Measurements from ENCODE around the gene FRYL.
"Not testable (repeated sequence)": the region's sequence is repeated elsewhere in the genome, so short reads cannot be mapped to it uniquely, and the experiment has no call there.

Gene FRYL

DNA sequence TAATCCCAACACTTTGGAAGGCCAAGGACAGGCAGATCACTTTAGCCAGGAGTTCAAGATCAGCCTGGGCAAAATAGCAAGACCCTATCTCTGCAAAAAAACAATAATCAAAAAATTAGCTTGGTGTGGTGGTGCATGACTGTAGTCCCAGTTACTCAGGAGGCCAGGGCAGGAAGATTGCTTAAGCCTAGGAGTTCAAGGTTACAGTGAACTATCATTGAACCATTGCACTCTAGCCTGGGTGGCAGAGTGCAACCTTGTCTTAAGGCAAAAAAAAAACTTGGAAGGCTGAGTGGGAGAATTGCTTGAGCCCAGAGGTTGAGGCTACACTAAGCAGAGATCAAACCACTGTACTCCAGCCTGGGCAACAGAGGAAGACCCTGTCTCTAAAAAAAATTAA lies 5.2 kb upstream of the FRYL start:
- DNase-seq (ENCODE audit: low spot score) = no peak

DNA sequence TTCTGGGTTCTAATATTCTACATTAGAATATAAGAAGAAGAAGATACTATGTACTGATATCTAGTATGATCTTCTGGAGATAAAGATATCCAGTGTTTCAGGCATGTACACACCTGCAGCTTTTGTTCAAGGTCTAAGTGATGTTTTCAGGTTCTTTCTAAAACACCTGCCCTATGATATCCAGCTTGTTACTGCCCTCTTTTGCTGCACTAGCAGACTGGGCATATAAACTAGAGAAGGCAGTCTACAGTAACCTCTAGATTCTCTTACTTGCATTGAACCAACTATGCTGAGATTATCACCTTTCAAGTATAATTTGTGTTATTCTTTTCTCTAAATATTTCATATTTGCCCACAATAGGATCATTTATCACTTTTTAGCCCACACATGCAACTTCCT lies 1.9 kb upstream of the FRYL start:
- DNase-seq (ENCODE audit: low spot score) = no peak

- DNase-seq (ENCODE audit: low spot score) = peak; percentile 30
These were observed 761 bp upstream of the FRYL start for GRCh38 chr4:48780865-48781214.

GRCh38 chr4:48779095-48779997 lies 733 bp downstream of the FRYL start:
- DNase-seq (ENCODE audit: low spot score) = peak; percentile 71

DNA sequence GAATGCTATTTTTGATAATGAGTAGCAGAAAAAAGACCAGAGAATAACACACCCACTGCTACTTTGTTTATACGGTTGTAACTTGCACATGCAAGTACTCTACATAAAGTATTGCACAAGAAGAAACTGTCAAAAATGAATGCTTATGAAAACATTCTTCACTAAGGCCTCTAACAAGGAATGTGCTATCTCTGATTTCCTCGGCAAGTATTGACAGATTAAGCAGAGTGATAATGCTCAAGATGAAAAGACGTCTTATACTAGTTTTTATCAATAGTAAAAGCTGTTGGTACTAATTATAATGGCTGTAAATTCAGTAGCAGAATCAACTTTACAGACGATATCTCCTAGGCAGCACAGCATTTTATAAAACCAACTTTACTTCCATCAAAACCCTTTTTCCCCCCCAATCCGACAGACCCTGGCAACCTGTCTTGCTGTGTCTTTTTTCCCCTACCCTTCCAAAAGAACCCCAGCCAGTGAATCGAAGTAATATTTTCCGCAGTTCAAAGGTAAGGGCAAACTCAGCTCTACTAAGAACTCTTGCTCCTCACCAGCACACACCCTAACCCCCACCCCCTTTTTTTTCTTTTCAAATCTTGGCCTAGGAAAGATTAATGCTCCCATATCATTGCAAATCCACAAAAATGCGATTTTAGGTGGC lies 1.5 kb downstream of the FRYL start:
- peak; percentile 32 for DNase-seq (ENCODE audit: low spot score)

GRCh38 chr4:48777739-48778138 lies 2.3 kb downstream of the FRYL start:
- DNase-seq (ENCODE audit: low spot score) = no peak

DNA sequence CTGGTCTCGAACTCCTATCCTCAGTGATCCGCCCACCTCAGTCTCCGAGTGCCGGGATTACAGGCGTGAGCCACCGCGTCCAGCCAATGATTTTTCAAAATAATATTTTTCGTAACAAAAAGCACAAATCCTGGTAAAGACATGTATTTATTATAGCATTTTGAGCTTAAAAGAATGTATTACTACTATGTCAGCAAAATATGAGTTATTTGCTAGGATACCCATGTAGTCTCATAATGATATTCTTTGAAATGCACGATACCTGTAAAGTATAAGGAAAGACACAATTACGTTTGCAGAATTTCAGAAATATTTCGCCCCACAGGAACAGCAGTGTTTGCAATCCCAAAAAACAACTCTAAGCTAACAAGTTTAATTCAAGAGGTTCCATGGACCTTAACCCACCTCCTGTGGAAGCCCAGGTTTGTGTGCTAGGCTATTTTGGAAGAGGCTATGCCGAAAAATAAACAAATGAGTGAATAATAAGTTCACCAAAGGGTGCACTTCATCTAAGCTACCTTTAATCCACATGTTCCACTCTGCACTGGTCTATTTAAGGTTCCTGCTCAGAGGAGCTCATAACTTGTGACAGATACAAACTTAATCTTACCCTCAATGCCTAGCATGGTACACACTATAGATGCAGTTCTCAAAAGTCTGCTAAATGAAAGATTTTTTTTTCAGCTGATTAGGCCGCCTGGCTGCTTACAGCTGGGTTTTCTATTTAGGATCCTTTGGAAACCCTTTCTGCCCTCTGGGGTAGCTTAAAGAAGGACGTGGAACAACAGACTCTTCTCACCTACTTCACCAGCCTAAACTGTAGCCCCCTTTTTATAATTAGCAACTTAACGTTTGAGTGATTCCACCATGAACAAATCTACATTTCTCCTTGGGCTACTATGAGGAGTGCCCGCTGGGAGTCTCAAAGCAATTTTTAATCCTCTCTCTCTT lies 5.0 kb downstream of the FRYL start:
- no peak for DNase-seq (ENCODE audit: low spot score)

- no peak for DNase-seq (ENCODE audit: low spot score)
These were observed 7.5 kb downstream of the FRYL start for GRCh38 chr4:48772556-48772955.

GRCh38 chr4:48767055-48767929 lies 12.8 kb downstream of the FRYL start:
- no peak for DNase-seq (ENCODE audit: low spot score)

DNA sequence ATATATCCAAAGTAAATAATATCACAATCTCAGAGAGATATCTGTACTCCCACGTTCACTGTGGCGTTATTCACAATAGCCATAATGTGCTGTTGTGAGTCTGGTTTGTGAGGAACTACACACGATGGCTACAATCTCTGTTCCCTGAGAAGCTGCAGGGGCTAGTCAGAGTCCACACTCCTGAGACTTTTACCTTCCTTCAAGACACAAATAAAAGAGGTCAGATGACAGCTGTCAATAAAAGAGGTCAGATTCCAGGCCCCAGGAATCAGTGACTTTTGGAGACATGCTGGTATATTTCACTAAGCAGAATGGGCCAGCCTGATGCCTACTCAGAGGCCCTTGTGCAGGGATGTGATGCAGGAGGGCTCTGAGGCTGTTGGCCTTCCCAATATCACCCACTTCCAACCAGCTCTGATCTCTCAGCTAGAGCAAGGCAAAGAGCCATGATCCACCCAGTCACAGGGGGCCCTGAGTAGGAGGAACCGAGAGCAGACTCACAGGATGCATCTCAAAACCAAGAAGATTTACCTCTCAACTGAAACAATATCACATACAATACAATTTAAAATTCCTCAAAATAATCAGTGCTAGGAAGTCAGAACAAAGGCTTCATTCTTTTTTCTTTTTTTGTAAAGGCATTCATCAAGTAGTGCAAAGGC lies 13.8 kb downstream of the FRYL start:
- DNase-seq (ENCODE audit: low spot score) = no peak

- DNase-seq (ENCODE audit: low spot score) = no peak
These were observed 17.7 kb downstream of the FRYL start for GRCh38 chr4:48762408-48762807.

- no peak for DNase-seq (ENCODE audit: low spot score)
These were observed 18.8 kb downstream of the FRYL start for GRCh38 chr4:48761286-48761685.

GRCh38 chr4:48758703-48759102 lies 21.4 kb downstream of the FRYL start:
- DNase-seq (ENCODE audit: low spot score) = not testable (repeated sequence)

DNA sequence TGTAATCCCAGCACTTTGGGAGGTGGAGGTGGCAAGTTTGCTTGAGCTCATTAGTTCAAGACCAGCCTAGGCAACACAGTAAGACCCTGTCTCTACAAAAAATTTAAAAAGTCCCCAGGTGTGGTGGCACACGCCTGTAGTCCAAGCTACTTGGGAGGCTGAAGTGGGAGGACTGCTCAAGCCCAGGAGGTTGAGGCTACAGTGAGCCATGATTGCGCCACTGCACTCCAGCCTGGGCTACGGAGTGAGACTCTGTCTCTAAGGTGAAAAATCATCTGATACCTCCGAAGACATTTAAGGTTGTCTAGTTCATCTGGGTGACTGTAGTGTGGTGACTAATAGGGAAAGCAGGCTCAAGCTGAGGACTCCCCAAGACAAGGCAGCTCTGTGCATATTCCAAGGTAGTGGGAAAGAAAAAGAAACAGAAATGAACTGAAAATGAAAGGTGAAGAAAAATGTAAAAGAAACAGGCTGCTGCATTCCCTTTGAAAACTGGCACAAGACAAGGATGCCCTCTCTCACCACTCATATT lies 23.3 kb downstream of the FRYL start:
- DNase-seq (ENCODE audit: low spot score) = no peak

GRCh38 chr4:48755281-48755680 lies 24.8 kb downstream of the FRYL start:
- DNase-seq (ENCODE audit: low spot score) = no peak

- DNase-seq (ENCODE audit: low spot score) = no peak
These were observed 26.9 kb downstream of the FRYL start for GRCh38 chr4:48753159-48753558.

DNA sequence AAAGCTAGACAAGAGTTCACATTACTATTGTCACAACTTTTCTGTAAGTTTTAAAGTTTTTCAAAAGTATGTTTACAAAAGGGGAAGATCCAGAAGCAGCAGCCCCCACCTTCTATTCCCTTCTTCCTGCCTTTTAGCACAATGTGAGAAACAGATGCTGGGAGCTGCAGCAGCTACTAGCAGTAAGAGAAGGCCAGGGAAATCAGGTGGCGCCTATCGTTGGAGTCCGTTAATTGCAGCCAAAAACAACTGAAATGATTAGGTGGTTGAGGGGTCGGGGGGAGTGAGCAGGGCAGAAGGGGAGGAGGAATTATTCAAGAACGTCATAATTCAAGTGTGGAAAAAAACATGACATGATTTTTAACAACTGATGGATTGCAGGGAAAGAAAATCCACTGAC lies 27.4 kb downstream of the FRYL start:
- no peak for DNase-seq (ENCODE audit: low spot score)

- no peak for DNase-seq (ENCODE audit: low spot score)
These were observed 27.8 kb downstream of the FRYL start for GRCh38 chr4:48752246-48752645.

DNA sequence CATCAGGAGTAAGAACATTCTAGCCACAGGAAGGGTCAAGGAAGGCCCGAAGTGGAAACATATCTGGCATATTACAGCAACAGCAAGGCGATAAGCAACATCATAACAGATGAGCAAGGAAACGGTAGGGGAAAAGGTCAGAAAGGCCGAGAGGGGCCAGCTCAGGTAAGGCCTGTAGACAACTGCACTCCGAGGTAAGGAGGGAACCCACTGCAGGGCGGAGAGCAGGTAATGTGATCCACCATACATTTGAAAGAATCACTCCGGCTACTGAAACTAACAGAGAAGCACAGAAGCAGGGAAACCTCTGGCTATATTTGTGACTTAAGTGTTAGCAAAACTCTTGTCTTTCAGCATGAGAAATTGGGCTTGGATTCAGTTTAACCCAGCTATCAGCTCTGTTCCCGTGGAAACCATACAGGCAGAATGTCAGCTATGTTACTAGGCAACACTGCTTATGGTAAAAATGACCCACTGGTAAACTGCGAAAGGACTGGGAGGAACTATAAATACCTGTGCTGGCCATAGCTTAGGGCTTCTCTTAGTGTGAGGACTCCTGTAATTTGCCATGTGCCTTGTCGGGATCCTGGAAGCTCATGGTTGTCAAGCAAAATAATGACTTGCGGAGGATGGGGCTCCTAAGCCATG lies 31.0 kb downstream of the FRYL start:
- DNase-seq (ENCODE audit: low spot score) = no peak
